Measurements from ENCODE around the gene TYW1. TPM values are rescaled to one million over a fixed set of nuclear protein-coding genes. Genes with fewer than 3 reads are reported as not detected.
"Not testable (repeated sequence)": the region's sequence is repeated elsewhere in the genome, so short reads cannot be mapped to it uniquely, and the experiment has no call there.

The TYW1 gene
- total and polyA plus RNA-seq, 7 donors: 3.0 to 47.2 (median 14.3) TPM

DNA sequence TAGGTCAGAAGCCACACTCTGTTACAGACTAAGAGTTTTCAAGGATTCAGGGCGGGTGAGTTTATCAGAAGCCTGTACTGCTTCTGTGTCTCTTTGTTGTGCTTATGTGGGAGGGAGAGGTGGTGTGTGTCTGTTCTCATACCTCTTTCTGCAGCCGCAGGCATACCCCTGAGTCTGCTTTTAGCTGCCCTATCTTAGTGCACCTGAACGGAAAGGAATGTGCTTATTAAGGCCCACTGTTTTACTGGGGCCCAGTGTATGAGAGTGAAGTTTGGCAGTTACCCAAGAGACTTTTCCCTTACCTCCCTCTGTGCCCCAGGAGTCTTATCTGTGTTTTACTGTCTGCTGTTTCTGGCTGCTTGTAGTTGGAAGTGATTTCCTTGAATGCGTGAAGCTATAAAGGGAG lies 104.3 kb downstream of the TYW1 start:
- Histone ChIP-seq H3K36me3 (peaks cover 0 to 8% (median 0%) of the 10 kb centered on the region in 4 donors), H3K4me1 (no peaks in the 10 kb centered on the region), H3K27me3 (no peaks in the 10 kb centered on the region), H3K27ac (no peak overlapping the region), H3K4me3 (no peak overlapping the region), H3K9me3 (no peaks in the 10 kb centered on the region)
- TF ChIP-seq POLR2A (IDR thresholded peaks at IDR 0.05) (no peak), EP300 (IDR thresholded peaks at IDR 0.05) (no peak)
- WGBS, 2 donors: 20 to 68% methylated on average over 4 of the region's 4 CpGs
- intact Hi-C loops (cut with DNase I): no loop called here
- no peak for DNase-seq

DNA sequence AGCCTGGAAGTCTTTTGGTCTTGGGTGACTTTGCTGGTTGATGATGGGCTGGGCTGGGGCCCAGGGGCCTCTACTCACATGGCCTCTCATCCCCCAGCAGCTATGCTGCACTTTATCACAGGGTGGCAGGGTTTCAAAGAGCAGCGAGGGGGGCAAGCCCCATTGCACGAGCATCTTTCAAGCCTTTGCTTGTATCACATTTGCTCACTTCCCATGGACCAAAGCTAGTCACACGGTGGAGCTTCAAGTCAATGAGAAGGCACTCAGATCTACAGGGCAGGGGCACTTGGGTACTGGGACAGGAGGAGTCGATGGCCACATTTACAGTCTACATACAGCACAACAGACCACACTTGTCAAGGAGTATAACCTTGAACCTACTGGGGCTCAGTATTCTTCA lies 108.3 kb downstream of the TYW1 start:
- H3K4me1 ChIP-seq; DNase-seq; H3K4me3 ChIP-seq; H3K27ac ChIP-seq; H3K36me3 ChIP-seq; H3K27me3 ChIP-seq; H3K9me3 ChIP-seq; intact Hi-C loops (cut with DNase I): not testable (repeated sequence)
- 87 to 92% methylated on average over 4 of the region's 4 CpGs for WGBS, 2 donors

DNA sequence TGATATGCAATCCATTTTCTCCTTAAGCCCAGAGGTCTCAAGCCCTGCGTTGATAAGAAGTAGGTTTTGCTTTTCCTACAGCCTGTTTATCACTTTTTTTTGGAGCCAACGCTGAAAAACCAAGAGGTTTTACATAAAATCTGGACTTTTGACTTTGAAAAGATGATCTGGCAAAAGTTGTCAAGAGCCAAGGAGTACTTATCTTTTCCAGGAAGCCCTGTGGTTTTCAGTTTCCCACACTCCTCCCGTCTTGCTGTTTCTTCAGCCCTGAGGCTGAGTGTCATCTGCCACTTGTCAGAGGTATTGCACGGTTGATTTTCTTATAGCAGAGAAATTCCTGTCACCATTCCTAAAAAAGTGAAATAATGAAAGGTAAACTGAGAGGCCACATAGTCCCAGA lies 108.7 kb downstream of the TYW1 start:
- Histone ChIP-seq H3K27ac (no peak overlapping the region), H3K4me3 (no peak overlapping the region), H3K36me3 (no peaks in the 10 kb centered on the region), H3K9me3 (no peaks in the 10 kb centered on the region), H3K27me3 (no peaks in the 10 kb centered on the region), H3K4me1 (no peaks in the 10 kb centered on the region)
- 42 to 53% methylated on average over 4 of the region's 4 CpGs for WGBS, 2 donors
- intact Hi-C loops (cut with DNase I): no loop called here
- DNase-seq: no peak
- TF ChIP-seq POLR2AphosphoS5 (IDR thresholded peaks at IDR 0.05) (no peak), EP300 (IDR thresholded peaks at IDR 0.05) (no peak), POLR2A (IDR thresholded peaks at IDR 0.05) (no peak)
- TF ChIP-seq, protein P1, sequence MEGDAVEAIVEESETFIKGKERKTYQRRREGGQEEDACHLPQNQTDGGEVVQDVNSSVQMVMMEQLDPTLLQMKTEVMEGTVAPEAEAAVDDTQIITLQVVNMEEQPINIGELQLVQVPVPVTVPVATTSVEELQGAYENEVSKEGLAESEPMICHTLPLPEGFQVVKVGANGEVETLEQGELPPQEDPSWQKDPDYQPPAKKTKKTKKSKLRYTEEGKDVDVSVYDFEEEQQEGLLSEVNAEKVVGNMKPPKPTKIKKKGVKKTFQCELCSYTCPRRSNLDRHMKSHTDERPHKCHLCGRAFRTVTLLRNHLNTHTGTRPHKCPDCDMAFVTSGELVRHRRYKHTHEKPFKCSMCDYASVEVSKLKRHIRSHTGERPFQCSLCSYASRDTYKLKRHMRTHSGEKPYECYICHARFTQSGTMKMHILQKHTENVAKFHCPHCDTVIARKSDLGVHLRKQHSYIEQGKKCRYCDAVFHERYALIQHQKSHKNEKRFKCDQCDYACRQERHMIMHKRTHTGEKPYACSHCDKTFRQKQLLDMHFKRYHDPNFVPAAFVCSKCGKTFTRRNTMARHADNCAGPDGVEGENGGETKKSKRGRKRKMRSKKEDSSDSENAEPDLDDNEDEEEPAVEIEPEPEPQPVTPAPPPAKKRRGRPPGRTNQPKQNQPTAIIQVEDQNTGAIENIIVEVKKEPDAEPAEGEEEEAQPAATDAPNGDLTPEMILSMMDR (IDR thresholded peaks at IDR 0.05): no peak

DNA sequence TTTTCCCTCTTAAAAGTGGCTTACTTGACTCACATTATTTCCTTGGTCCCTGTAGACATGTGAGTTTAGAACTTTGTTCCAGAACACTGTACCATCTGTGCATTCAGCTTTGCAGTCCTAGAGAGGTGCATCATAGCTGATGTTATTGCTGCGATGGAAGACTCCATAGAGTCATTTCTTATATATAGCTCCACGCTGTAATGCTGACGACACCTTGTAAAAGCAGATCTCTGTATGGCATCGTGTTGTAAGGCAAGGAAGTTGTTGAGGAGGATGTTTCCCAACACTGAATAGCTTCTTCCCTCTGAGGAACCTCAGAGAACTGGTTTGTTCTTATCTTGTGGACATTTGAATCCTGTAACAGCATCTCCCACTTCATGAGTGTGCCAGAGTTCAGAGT lies 109.6 kb downstream of the TYW1 start:
- DNase-seq; H3K4me1 ChIP-seq; H3K27ac ChIP-seq; H3K36me3 ChIP-seq; intact Hi-C loops (cut with DNase I); H3K27me3 ChIP-seq; H3K9me3 ChIP-seq; H3K4me3 ChIP-seq: not testable (repeated sequence)
- 84 to 86% methylated on average over 4 of the region's 4 CpGs for WGBS, 2 donors

DNA sequence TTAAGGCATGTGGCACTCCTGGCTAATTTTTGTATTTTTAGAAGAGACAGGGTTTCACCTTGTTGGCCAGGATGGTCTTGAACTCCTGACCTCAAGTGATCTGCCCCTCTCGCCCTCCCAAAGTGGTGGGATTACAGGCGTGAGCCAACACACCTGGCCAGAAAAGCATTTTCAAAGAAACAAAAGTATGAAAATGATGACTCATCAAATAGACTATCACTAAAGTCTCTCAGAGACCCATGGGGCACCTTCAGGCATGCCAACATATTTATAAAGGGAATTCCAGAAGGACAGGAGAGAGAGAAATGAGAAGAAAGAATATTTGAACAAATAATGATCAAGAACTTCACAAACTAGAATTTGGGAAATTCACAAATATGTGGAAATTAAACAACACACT lies 114.7 kb downstream of the TYW1 start:
- intact Hi-C loops (cut with DNase I); H3K27me3 ChIP-seq; H3K4me3 ChIP-seq; H3K9me3 ChIP-seq; DNase-seq; H3K27ac ChIP-seq; H3K36me3 ChIP-seq; H3K4me1 ChIP-seq: not testable (repeated sequence)
- WGBS, 2 donors: 95 to 99% methylated on average over 2 of the region's 2 CpGs

DNA sequence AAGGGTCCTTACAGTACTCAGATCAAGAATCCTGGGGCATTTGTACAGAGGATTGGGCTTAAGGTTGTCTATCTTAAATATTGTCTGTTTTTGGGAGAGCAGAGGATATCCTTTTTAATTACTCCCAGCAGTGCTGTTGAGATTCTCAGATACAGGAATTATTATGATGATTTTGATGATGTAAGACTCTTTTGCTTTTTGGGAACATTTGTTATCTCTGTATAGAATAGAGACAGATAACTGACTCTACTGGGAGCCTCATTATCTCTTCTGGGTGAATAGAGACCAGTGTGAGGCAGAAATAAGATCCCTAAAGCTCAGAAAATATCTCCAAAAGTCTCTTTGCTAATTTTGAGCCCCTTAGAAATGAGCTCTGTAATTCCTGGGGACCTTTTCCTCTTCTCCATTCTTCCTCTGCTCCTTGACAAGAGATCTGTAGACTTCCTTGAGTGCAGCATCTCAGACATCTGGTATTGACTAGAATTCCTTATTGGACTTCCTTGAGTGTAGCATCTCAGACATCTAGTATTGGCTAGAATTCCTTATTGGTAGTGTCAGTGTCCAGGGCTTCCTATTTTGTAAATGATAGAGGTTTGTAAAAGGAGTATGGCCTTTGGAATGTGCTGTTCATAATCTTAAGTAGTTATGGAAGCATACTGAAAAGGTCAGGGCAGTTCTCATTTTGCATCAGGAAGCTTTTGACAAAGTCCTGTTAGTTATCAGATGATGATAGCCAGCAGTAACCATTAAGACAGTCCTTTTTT lies 118.0 kb downstream of the TYW1 start:
- H3K27ac ChIP-seq; H3K27me3 ChIP-seq; H3K9me3 ChIP-seq; H3K4me1 ChIP-seq; intact Hi-C loops (cut with DNase I); DNase-seq; H3K4me3 ChIP-seq: not testable (repeated sequence)
- peaks cover 0 to 11% (median 0%) of the 10 kb centered on the region in 4 donors for H3K36me3 ChIP-seq

DNA sequence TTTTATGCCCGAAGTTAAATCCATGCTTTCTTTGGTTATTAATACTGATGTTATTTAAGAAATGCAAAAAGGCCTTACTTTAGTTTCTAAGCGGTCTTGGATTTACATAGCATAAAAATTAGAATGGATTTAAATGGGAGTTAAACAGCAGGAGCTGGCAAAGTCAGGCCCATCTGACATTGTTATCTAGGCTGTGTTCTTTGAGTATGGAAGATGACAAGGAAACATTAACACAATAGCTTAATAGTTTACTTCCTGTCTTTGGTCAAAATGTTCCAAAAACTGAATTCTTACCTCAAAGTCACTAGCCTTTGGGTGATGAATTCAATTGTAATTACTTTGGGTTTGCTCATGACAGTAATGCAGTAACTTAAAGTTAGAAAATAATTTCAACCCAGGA lies 123.9 kb downstream of the TYW1 start:
- 90 to 97% methylated on average over 2 of the region's 2 CpGs for WGBS, 2 donors
- intact Hi-C loops (cut with DNase I); H3K27me3 ChIP-seq; H3K9me3 ChIP-seq; DNase-seq; H3K4me3 ChIP-seq; H3K4me1 ChIP-seq; H3K27ac ChIP-seq: not testable (repeated sequence)
- peaks cover 0 to 14% (median 0%) of the 10 kb centered on the region in 4 donors for H3K36me3 ChIP-seq

DNA sequence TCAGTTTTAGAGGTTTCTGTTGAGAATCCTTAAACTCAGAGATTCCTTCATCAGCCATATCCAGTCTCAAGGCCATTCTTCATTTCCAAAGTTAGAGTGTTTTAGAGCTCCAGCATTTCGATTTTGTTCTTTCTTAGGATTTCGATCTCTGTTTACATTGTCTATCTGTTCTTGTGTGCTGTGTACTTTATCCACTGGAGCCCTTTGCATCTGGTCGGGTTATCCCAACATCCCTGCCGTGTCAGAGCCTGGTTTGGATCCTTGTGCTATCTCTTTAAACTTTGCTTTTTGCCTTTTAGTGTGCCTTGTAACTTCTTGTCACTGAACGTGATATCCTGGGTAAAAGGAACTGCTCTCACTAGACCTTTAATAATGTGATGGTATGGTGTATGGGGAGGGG lies 131.6 kb downstream of the TYW1 start:
- H3K4me1 ChIP-seq; H3K27me3 ChIP-seq; H3K9me3 ChIP-seq; H3K4me3 ChIP-seq; H3K27ac ChIP-seq; intact Hi-C loops (cut with DNase I); DNase-seq; H3K36me3 ChIP-seq: not testable (repeated sequence)
- 78 to 85% methylated on average over 5 of the region's 5 CpGs for WGBS, 2 donors

DNA sequence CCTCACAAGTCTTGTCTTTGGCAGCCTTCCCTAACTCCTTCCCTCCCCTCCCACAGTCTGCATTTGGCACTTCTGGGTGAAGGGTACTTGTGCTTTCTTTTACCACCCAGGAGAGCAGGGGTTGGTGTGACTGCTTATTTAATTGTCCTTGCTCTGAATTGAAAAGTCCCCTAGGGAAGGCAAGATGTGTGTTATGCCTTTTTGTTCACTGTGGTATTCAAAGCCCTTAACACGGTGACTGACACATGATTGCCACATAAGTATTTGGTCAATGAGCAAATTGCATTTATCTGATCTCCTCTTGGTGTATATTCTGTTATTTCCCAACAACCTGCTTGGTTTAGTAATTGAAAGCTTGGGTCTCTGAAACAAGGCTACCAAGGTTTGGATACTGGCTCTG lies 134.1 kb downstream of the TYW1 start:
- 87 to 95% methylated on average over 1 of the region's 1 CpG for WGBS, 2 donors
- H3K4me3 ChIP-seq; intact Hi-C loops (cut with DNase I): not testable (repeated sequence)

DNA sequence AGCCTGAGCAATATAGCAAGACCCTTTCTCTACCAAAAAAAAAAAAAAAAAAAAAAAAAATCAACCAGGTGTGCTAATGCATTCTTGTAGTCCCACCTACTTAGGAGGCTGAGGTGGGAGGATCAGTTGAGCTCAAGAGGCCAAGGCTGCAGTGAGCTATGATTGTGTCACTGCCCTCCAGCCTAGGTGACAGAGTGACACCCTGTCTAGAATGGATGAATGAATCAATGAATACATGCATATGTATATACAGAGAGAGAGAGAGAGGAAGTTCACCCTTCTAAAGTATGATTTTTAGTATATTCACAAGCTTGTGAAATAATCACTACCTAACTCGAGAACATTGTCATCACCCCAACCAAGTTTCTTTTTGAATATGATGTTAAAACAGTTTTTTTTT lies 138.3 kb downstream of the TYW1 start:
- DNase-seq; intact Hi-C loops (cut with DNase I); H3K27ac ChIP-seq; H3K27me3 ChIP-seq; H3K9me3 ChIP-seq; H3K36me3 ChIP-seq; H3K4me1 ChIP-seq; H3K4me3 ChIP-seq: not testable (repeated sequence)
- WGBS, 2 donors: 76 to 92% methylated on average over 1 of the region's 1 CpG

More for the DNA sequence above, 134.1 kb downstream of the TYW1 start:
- H3K36me3 ChIP-seq, H3K27me3 ChIP-seq, H3K4me1 ChIP-seq, DNase-seq, H3K9me3 ChIP-seq, H3K27ac ChIP-seq: not testable (repeated sequence)

DNA sequence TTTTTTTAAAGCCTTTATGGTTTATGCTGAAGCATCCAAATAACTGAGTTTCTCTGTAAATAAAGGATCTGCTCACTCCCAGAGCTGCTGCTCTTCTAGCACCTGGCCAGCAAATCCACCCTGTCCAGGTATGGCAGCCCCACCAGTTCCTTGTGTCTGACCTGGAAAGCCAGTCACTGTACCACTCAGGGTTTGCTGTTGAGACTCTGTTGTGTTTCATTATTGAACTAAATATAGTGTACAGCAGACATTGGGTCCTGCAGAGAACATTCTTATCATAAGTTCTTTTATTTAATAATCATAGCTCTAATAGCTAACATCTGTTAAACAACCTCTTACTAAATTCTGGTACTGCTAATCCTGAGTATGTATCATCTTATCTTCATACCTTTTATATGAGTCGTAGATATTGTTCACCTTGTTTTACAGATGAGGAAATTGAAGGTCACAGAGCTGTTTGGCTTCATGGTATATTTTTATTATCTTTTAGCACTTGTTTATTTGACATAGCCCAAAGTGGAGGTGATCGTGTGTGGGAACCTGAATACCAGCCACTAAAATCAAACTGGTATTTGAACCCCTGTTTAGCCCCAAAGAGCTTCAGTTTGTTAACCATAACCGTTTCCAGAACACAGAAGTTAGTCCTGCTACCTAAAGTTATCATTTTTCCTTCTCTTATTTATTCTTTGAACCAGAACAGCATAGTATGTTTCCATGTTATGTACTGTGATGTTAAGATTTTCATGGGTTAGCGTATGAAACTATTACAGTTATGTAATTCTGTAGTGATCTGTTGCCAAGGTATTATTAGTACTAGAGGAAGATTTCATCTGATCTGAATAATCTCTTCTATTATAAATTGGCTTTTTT lies 139.2 kb downstream of the TYW1 start:
- 59 to 73% methylated on average over 3 to 4 of the region's 4 CpGs for WGBS, 2 donors

More for the DNA sequence above, 139.2 kb downstream of the TYW1 start:
- H3K27ac ChIP-seq; H3K4me3 ChIP-seq; H3K36me3 ChIP-seq; intact Hi-C loops (cut with DNase I); H3K4me1 ChIP-seq; H3K27me3 ChIP-seq; H3K9me3 ChIP-seq; DNase-seq: not testable (repeated sequence)
